ENCODE data around the gene WDFY3.
"Not testable (repeated sequence)": the region's sequence is repeated elsewhere in the genome, so short reads cannot be mapped to it uniquely, and the experiment has no call there.

Gene WDFY3

DNA sequence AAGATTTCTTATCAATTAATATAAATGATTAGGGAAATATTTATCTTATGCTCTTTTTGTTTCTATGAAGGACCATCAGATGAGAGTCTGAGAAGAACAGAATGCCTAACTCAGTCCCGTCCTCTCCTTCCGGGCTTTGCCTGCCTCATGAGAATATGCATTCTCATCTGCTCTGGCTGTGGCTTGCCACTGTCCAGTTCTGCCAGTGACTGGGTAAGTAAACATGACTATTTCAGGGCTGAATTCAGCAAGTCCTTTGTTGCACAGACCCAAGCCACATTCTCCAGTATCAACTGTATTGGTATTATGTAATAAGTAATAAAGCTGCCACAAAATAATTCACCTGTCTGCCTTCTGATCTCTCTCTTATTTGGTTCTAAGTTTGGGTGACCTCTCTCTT, 110.7 kb downstream of the WDFY3 start:
- no peak for DNase-seq (ENCODE audit: low read depth in 2 of 2)

DNA sequence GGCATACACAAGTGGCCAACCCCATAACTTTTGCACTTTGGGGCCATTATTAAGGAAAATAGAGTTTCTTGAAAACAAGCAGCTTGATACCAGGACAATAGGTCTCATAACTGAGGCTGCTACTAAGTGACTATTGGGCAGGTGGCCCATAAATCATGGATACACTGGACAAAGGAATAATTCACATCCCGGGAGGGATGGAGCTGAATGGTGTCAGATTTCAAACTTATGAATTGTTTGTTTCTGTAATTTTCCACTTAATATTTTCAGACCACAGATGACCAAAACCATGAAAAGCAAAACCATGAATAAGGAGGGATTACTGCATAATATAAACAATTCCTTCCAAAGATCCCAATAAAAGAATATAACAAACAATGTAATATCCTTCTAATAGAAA, 114.4 kb downstream of the WDFY3 start:
- no peak for DNase-seq (ENCODE audit: low read depth in 2 of 2)

DNA sequence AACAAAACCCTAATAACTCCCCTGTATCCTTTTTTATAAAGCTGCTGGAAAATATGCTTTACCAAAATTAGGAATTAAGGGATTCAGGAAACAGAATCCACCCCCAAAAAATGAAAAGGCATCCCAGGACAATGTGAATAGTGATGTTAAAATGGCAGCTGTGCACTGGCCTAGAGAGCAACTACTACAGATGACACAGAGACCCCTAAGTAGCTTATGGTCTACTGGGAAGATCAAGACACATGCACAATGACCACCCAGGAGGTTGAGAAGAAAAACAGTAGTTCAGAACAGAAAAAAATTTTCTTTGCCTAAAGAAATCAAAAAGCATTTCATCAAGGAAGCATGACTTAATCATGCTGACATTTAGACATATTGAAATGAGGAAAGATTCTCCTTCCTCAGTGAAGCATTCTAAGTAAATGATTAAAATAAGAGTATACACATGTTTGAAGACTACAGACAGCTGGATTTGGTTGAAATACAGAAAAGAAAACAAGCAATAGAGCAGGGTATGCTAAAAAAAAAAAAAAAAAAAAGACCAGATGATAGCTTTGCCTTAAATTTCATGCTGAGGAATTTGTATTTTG, 117.3 kb downstream of the WDFY3 start:
- no peak for DNase-seq (ENCODE audit: low read depth in 2 of 2)

DNA sequence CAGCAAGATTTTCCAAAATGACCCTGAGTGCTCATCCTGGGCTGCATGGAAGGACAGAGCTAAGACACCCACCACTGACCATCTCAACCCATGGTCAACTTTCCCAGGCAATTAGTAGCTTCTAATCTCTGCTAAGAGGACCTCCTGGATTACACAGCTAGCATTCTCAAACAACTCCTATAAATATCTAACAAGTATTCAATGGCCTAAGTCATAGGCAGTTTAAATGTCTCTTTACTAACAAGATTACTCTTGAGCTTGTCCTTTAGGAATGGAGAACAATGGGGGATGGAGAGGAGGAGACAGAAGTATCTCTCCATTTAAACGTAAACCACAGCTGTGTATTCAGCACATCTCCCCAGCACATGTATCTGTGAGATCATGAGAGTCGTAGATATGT, 118.1 kb downstream of the WDFY3 start:
- no peak for DNase-seq (ENCODE audit: low read depth in 2 of 2)

GRCh38 chr4:84847978-84848377, 118.5 kb downstream of the WDFY3 start:
- DNase-seq (ENCODE audit: low read depth in 2 of 2) = no peak

DNA sequence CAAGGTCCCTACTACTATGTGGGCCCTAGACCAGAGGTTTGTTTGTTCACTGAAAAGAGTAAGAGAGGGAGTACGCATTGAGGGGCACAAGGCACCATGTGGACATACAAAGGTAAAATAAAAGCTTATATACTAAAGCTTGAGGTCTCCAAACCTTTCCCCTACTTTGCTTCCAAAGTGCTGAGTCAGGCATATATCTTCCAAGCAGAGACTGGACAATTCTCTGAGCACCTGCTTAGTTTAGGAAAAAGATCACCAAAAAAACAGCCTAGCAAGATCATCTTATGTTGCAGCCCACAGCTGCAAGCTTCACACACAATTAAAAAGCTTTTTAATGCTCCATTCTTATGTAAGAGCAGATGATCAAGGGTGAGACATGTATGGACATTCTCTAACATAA, 119.5 kb downstream of the WDFY3 start:
- no peak for DNase-seq (ENCODE audit: low read depth in 2 of 2)

- no peak for DNase-seq (ENCODE audit: low read depth in 2 of 2)
Observed at GRCh38 chr4:84841435-84841834, 125.1 kb downstream of the WDFY3 start.

- DNase-seq (ENCODE audit: low read depth in 2 of 2) = no peak
Observed at GRCh38 chr4:84837751-84838150, 128.7 kb downstream of the WDFY3 start.

DNA sequence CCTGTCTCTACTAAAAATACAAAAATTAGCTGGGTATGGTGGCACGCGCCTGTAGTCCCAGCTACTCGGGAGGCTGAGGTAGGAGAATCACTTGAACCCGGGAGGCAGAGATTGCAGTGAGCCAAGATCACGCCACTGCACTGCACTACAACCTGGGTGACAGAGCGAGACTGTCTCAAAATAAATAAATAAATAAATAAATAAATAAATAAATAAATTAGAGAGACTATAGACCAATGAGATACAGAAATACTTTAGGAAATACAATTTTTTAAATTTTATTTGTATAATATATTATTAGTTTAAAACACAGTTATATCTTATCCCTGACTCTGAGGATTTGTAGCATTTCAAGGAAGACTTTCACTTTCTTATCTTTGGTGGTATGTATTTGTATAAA, 136.9 kb downstream of the WDFY3 start:
- DNase-seq (ENCODE audit: low read depth in 2 of 2) = not testable (repeated sequence)

DNA sequence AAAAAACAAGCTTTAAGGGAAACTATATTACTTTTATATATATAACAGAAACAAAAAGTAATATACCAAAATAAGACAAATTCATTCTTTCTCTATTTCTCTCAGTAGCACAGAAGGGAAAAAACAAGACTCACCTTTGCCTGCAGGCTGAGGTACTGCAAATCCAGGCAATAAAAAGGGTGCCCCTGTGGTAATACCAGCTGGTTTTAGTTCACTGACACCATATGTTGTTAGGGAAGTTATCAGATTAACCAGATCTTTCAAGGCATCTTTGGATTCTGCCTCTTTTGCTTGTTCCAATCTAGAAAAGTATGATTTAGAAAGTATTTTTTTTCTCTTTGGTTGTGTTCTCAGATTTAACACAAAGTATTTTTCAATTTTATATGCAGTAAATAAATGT, 139.8 kb downstream of the WDFY3 start:
- no peak for DNase-seq (ENCODE audit: low read depth in 2 of 2)

- DNase-seq (ENCODE audit: low read depth in 2 of 2) = no peak
Observed at GRCh38 chr4:84825701-84826341, 140.7 kb downstream of the WDFY3 start.

DNA sequence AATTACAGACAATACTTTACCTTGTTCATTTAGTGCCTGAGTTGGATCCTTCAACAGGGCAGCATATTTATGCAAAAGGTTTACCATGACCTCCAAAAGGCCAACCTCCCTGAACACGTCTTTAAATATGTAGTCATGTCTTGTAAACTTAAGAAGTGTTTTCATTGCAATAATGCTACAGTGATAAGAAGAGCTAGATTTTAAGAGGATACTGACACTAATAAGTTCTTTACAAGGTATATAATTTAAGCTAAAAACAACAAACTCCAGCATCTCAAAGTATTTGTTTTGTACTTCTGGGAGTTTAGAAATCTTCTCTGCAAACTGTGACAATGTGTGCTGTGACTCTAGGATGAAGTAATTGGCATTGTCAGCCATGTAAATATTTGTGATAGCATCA, 145.4 kb downstream of the WDFY3 start:
- DNase-seq (ENCODE audit: low read depth in 2 of 2) = no peak

GRCh38 chr4:84814094-84814750, 152.3 kb downstream of the WDFY3 start:
- no peak for DNase-seq (ENCODE audit: low read depth in 2 of 2)

DNA sequence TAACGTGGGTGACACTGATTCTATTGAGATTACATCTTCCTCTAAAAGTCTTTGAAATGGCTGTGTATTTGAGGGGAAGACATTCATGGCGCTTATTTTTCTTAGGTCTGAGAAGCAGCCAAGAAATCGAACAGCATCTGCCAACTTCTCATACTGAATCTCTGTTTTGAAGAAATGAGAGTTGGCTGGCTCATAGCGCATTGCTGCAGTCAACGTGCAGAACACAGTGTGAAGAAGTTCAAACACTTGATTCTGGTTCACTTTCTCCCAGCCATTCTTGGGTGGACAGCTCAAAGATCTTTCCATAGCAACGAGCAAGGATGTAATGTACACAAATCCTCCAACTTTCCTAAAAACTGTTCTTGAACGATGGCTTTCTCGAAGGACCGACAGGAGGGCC, 156.5 kb downstream of the WDFY3 start:
- no peak for DNase-seq (ENCODE audit: low read depth in 2 of 2)

DNA sequence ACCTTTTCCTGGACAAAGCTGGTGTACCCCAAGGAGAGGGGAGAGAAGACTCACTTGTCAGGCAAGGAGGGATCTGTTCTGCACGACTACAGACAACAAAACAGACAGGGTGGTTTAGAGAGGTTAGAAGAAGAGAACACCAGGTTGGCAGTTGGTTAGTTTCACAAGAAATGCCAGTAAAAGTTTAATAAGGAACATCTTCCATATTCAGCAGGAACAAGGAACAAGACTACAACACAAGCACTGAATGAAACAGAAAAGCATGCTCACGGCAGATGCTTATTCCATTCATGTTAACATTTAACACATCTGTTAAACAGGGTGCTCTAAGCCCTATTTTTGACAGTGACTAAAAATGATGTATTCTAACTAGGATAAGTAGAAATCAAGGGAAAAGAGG, 158.2 kb downstream of the WDFY3 start:
- DNase-seq (ENCODE audit: low read depth in 2 of 2) = no peak

DNA sequence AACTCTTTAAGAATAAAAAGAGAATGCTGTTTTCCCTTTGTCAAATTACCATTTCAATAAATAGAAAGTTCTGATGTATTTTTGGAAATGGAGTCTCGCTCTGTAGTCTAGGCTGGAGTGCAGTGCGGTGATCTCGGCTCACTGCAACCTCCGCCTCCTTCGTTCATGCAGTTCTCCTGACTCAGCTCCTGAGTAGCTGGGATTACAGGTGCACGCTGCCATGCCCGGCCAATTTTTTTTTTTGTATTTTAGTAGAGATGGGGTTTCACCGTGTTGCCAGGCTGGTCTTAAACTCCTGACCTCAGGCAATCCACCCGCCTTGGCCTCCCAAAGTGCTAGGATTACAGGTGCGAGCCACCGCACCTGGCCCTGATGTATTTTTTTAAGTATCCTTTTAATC, 159.9 kb downstream of the WDFY3 start:
- DNase-seq (ENCODE audit: low read depth in 2 of 2) = not testable (repeated sequence)

DNA sequence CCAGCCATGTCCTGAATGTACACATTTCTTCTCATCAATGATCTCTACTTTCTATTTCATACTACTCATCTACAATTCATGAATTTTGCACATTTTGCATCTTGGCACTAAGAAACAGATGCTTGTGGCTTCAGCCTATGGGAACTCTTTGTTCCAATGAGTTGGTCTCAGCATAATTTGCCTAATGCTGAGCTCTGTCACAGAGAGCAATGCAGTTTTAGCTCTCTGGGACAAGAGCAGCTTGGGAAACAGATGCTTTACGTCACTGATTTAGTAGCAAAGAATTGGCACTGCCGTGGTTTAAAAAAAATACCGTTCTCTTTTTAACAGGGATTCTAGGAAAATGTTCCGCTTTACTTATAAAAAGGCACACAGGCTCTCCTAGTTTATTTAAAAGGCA, 162.4 kb downstream of the WDFY3 start:
- DNase-seq (ENCODE audit: low read depth in 2 of 2) = no peak

DNA sequence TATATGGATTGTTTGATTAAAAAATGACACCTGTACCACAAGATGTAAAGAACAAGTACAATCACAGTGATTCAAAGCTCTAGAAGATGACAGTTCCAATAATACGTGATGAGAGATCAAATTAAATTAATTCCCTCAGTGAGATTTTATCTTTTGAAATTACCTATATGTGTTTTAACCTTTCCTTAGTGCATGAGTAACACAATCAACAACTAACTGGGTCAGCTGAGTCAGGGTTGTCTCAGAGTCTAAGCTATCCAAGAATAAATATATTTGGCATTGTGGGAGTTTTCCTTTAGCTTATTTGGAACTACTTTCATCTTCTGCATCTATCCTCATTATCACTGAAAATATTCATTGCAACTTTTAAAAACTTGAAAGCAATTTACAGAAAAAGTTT, 162.8 kb downstream of the WDFY3 start:
- no peak for DNase-seq (ENCODE audit: low read depth in 2 of 2)

GRCh38 chr4:84803116-84803515, 163.4 kb downstream of the WDFY3 start:
- no peak for DNase-seq (ENCODE audit: low read depth in 2 of 2)

DNA sequence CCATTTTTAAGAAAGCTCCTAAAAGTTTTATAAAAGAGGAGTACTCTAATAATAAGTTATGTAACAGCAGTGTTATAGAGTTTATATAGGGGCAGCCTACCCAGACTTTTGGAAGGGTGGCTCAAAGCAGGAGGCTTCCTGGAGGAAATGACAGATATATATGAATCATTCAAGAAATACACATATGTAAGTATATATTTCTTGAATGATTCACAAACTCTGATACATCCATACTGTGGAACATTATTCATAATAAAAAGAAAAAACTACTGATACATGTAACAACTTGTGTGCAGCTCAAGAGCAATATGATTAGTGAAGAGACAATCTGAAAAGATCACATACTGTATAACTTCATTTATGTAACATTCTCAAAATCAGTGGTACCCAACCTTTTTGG, 166.2 kb downstream of the WDFY3 start:
- DNase-seq (ENCODE audit: low read depth in 2 of 2) = no peak

- DNase-seq (ENCODE audit: low read depth in 2 of 2) = no peak
Observed at GRCh38 chr4:84799318-84799717, 167.2 kb downstream of the WDFY3 start.

DNA sequence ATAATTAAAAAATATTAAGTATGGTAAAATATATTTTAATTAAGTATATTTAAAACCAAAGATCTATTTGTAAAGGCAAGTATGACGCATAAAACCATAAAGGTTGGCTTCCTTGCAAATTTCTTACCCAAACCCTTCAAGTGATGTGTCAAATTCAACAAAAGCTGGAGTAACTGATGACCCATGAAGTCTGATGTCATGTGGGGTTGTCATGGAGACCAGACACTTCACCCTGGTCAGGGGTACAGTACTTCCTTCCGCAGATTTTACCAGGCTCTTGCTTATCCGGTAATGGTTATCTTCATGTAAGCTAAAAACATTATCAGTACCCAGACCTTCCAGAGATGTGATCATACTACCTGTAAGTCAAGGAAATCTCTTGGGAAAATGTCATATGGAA, 170.1 kb downstream of the WDFY3 start:
- no peak for DNase-seq (ENCODE audit: low read depth in 2 of 2)

Data from stimulated activated CD8-positive, alpha-beta memory T cell treated with anti-CD3 and anti-CD28 coated beads, Interleukin-7, amount 100 ng/mL, for 1 hour (primary cell).